T-helper 2 cell (primary cell): ENCODE measurements around the gene PSMD4.
"Not testable (repeated sequence)": the region's sequence is repeated elsewhere in the genome, so short reads cannot be mapped to it uniquely, and the experiment has no call there.

Experiments
- DNase-seq, 5 experiments: peaks; one replicate each; pipeline versions ENCODE4 v3.0.0 to v3.0.0-alpha.2; 2012 to 2022
- total RNA-seq, 2 donors: gene quantifications; one replicate each; lab custom pipeline; 2026; lab: John Stamatoyannopoulos, UW

The PSMD4 gene
- total RNA-seq: 34.6 to 56.3 reads per million in 2 donors

DNA sequence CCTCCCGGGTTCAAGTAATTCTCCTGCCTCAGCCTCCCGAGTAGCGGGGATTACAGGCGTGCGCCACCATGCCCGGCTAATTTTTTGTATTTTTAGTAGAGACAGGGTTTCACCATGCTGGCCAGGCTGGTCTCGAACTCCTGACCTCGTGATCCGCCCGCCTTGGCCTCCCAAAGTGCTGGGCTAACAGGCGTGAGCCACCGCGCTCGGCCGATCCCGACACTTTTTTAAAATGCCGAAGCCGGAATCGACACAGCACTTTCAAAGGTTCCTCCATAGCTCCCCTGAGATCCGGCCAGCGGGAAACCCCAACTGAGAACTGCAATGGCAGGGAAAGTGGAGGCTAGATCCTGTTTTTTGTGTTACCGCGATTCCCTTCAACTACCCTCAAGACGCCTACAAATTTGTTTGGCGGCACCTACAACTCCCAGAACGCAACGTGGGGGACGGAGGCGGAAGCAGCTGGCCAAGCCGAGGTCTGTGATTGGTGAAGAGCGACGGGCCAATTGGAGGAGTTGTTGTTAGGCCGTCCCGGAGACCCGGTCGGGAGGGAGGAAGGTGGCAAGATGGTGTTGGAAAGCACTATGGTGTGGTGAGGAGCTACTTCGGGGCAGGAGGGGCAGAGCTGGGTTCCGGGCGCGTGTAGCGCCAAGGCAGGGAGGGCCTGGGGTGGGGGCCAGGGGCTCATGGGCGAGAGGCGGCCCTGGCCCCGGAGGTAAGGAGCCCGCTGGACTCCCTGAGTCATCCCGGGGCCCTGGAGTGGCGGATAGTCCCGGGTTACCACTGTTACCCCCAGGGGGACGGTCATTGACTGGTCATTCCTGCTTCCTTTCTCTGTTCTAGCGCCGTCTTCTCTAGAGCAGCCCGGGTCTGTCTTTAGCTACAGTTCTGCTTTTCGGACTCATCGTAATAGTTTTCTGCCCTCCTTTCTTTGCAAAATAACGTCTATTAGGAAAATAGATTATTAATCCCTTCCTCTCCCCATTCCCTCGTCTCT lies at the start of gene PSMD4:
Gene PSMD4, plus strand, starts transcription at position 518 of the 997 bp plus-strand sequence. Its CDS starts 49 bp downstream, at position 567.
- DNase-seq: peak; percentile 72 to 98 (median 90)

- not testable (repeated sequence) for DNase-seq
Measured at GRCh38 chr1:151205381-151205965, 49.1 kb upstream of the PSMD4 start.

DNA sequence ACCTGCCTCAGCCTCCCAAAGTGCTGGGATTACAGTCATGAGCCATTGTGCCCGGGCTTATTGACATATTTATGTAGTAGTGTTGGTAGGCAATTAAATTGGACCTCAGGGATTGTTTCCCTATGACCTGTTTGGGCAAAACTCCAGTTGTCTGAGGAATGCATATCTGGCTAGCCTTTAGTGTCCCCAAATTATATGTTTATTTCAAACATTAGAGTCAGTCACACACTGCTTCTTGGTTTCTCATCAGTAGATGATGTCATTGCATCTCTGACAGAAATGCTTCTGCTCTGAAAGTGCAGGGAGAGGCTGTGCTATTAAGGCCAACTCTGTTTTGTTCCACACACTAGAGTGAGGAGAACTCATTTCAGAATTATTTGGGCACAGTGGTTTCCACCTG lies 43.7 kb upstream of the PSMD4 start:
- peak in 1 of 5 experiments; percentile 30 for DNase-seq

DNA sequence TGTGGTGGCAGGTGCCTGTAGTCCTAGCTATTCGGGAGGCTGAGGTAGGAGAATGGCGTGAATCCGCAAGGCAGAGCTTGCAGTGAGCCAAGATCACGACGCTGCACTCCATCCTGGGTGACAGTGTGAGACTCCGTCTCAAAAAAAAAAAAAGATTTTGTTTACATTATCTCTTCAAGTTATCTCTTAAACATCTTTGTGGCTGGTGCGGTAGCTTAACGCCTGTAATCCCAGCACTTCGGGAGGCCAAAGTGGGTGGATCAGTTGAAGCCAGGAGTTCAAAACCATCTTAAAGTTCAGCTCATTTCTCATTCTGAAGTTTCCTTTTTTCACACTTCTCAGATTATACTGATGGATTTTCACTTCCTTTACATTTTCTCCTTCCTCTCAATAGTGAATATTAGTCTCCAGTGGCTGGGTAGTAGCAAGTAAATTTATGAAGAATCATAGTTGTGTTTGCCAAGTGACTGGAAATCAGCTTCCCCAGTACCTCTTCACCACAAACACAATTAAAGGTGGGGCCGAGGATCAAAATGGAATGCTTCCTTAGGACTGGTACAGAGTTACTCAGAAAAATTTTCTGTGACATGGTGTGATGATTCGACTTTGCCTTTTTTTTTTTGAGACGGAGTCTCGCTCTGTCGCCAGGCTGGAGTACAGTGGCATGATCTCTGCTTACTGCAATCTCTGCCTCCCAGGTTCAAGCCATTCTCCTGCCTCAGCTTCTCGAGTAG lies 42.4 kb upstream of the PSMD4 start:
- peak in 1 of 5 experiments; percentile 74 for DNase-seq

DNA sequence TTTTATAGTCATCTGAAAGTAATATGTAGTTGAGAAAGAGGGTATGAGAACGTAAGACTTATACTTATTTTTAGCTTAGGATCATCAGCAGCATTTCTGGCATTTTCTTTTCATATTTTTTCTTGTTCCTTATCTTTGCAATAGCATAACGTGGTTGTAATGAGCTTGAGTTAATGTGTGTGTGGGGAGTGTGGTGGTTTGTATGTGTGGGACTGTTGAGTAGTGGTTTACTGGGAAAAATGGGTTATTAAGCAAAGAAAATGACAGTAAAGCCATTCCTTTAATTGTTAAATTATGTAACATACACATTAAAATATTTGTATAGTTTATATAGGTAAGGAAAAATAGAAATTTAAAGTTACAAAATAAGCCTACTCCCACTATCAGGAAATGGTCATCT lies 41.0 kb upstream of the PSMD4 start:
- DNase-seq: no peak

GRCh38 chr1:151221616-151222015 lies 32.9 kb upstream of the PSMD4 start:
- DNase-seq: no peak

- no peak for DNase-seq
Measured at GRCh38 chr1:151222130-151222529, 32.4 kb upstream of the PSMD4 start.

DNA sequence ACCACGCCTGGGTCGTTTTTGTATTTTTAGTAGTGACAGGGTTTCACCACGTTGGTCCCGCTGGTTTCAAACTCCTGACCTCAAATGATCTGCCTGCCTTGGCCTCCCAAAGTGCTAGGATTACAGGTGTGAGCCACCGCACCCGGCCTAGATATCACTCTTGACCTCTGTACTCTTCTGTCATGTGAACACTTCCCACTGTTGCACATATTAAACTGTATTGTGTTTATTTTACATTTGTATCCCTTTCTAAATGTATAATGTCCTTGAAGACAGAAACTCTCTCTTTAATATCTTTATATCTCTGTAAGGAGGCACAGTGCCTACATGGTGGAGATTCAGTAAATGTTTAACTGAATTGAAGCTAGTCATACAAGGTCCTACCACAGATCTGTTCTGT lies 19.3 kb upstream of the PSMD4 start:
- DNase-seq: no peak

GRCh38 chr1:151237678-151238466 lies 16.7 kb upstream of the PSMD4 start:
- DNase-seq: no peak

DNA sequence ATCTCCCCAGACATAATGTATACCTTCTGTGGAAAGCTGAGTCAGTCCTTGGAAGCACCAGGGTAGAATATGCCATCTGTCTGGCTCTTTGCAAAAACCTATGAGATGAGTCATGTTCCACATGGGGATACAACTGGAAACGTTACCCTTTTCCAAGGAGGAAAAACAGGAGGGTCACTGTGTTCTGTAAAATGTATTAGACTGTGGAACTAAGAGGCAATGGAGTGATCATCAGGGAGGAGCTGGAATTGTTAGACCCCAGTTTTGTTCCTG lies 16.1 kb upstream of the PSMD4 start:
- no peak for DNase-seq

GRCh38 chr1:151242442-151242841 lies 12.1 kb upstream of the PSMD4 start:
- no peak for DNase-seq

DNA sequence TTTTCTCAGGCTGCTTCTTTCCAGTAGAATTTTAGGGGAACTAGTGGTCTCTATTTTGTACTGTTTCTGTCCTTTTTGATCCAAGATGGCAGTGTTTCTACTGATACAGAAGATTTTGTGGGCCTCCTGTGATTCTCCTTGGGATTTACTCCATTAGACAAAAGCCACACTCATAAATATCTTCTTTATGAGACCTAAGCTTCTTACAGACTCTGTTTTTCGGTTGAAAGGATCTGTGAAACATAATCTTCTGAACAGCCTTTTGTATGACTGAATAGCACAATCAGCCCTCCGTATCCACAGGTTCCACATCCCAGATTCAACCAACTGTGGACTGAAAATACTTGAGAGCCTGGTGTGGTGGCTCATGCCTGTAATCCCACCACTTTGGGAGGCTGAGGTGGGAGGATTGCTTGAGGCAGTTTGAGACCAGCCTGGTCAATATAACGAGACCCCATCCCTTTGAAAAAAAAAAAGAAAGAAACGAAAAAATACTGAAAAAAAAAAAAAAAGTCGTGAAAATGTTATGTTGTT lies 10.8 kb upstream of the PSMD4 start:
- DNase-seq: no peak

DNA sequence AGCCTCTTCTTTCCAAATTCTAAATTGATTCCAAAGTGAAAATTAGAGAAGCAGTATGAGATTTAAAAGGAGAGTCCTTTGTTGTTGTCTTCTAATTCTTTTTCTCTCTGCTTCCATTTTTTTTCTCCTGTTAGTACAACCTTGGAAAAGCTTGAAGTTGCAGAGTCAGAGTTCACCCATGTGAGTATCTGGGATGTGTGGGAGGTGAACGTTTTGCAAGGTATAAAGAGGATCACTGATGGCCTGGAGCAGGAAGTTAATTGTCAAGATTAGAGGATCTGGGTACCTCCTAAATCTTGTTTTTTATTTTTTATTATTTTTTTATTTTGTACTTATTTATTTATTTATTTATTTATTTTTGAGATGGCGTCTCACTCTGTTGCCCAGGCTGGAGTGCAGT lies 7.7 kb upstream of the PSMD4 start:
- no peak for DNase-seq

DNA sequence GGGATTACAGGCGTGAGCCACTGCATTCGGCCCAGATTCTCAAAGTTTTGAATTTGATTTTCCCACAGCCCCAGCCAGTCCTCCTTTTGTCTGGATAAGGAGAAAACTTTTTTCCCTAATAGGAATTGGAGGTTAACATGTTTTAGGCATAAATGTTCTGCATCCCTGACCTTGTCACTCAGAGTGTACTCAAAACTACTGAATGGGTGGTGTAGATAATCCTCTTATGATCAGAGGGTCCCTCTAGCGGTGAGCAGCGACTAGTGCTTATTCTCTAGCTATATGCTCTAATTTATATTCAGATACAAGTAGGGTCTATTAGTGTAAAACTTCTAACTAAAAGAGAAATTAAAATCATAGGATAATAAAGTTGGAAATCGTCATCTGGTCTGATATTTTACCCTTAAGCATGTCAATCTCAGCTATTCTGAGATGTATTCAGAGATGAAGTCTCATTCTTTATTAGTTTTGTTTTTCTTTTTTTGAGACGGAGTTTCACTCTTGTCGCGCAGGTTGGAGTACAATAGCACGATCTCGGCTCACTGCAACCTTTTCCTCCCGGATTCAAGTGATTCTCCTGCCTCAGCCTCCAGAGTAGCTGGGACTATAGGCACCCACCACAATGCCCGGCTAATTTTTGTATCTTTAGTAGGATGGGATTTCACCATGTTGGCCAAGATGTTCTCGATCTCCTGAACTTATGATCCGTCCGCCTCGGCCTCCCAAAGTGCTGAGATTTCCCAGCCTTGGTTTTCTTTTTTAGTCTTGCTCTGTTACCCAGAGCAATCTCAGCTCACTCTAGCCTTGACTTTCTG lies 2.7 kb upstream of the PSMD4 start:
- peak in 4 of 5 experiments; percentile 43 to 83 (median 47) for DNase-seq

- peak in 1 of 5 experiments; percentile 13 for DNase-seq
Measured at GRCh38 chr1:151255381-151255780, 847 bp downstream of the PSMD4 start.

DNA sequence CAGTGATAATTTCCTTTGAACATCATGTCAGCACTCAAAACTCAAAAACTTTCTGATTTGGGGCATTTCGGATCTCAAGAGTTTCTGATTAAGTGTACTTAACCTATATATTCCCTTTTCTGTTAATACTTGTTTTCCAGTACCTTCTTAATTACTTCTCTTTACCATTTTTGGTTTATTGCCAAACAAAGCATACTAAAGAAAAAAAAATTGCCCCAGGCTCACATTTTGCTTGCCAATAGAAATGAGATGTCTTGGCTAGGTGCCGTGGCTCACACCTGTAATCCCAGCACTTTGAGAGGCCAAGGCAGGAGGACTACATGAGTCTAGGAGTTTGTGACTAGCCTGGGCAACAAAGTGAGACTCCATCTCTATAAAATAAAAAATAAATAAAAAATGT lies 4.8 kb downstream of the PSMD4 start:
- DNase-seq: no peak

DNA sequence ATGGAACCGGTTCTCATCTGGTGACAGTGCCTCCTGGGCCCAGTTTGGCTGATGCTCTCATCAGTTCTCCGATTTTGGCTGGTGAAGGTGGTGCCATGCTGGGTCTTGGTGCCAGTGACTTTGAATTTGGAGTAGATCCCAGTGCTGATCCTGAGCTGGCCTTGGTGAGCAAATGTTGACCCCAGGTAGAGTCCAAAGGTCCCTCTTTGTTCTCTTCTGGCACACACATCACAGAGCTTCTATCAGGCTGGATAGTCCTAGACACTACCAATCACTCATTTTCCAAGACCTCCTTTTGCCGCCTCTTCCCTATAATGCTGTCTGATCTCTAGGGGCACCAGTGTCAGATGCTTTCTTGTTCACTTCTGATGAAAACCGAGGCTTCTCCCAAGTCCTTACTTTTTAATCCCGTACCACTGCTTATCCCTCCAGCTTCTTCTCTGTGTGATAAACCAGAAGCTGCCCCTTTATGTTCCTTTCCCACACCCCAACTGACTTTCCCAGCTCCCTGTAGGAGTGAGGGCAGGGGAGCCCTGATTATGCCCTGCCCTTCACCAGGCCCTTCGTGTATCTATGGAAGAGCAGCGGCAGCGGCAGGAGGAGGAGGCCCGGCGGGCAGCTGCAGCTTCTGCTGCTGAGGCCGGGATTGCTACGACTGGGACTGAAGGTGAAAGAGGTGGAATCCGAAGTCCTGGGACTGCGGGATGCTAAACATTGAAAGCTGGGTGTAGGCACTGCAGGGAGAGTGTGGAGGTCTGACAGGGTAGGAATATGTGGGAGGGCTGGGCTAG lies 11.1 kb downstream of the PSMD4 start:
- no peak for DNase-seq

GRCh38 chr1:151266315-151266714 lies 11.8 kb downstream of the PSMD4 start:
- DNase-seq: no peak

DNA sequence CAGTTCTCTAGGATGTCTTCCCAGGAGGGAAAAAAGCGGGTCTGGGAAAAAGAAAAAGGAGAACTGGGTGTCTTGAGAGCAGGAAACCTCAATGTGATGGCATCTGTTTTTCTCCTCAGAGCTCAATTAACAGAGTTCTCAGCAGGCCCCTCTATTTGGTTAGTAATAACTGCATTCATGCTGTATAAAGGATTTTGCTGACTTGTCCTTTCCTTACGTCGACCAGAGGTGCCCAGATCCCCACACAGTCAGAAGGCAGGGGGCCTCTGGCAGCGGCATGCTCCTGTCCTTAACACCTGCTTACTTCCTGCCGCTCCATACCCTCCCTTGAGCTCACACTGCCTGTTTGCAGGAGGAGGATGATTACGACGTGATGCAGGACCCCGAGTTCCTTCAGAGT lies 12.3 kb downstream of the PSMD4 start:
- no peak for DNase-seq

DNA sequence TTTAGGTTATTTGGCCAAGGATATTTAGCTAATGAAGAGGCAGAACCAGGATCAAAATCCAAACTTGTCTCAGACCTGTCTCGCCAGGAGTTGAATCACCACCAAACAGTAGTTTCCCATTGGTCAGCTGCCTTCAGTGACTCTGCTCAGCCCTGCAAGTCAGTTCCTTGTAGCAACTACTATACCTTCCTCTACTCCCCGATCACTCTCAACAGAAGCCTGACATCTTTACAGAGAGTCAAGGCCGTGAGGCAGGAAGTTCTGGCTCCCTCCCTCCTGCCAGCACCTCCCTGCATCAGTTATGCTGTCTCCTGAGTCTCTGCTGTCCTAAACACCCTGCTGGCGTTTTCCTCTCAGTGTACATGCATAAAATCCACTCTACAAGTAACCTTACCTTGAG lies 13.2 kb downstream of the PSMD4 start:
- DNase-seq: no peak
